Measurements from ENCODE around the gene REPIN1. TPM values are rescaled to one million over a fixed set of nuclear protein-coding genes. Genes with fewer than 3 reads are reported as not detected.

Gene REPIN1
- polyA plus RNA-seq, 1 experiment, result 28.4 TPM

GRCh38 chr7:150403376-150404171 is 35.0 kb downstream of the REPIN1 start:
- TF ChIP-seq, protein P1, sequence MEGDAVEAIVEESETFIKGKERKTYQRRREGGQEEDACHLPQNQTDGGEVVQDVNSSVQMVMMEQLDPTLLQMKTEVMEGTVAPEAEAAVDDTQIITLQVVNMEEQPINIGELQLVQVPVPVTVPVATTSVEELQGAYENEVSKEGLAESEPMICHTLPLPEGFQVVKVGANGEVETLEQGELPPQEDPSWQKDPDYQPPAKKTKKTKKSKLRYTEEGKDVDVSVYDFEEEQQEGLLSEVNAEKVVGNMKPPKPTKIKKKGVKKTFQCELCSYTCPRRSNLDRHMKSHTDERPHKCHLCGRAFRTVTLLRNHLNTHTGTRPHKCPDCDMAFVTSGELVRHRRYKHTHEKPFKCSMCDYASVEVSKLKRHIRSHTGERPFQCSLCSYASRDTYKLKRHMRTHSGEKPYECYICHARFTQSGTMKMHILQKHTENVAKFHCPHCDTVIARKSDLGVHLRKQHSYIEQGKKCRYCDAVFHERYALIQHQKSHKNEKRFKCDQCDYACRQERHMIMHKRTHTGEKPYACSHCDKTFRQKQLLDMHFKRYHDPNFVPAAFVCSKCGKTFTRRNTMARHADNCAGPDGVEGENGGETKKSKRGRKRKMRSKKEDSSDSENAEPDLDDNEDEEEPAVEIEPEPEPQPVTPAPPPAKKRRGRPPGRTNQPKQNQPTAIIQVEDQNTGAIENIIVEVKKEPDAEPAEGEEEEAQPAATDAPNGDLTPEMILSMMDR (IDR thresholded peaks at IDR 0.05; ENCODE audit: low read depth, low read length), result no peak
- DNase-seq (ENCODE audit: low read depth, low spot score), result no peak
- Histone ChIP-seq H3K9me3 (ENCODE audit: control insufficient read depth, insufficient read depth, low read length) (no peaks in the 10 kb centered on the region; the same call in 1 of the 2 replicates), H3K27ac (ENCODE audit: low read depth, low read length) (no peak overlapping the region), H3K4me3 (ENCODE audit: low read depth, low read length) (no peak overlapping the region), H3K27me3 (ENCODE audit: control insufficient read depth, insufficient read depth, low read length) (no peaks in the 10 kb centered on the region)
- ChIA-PET CTCF (interaction anchor here (0.8 to 2.5 kb wide), 4 partner anchors 12 to 564 kb away, joined by 3 to 9 read pairs (median 4); no protein-coding TSS in a partner anchor), POLR2A (no interaction called here)

GRCh38 chr7:150404172-150404804 is 35.7 kb downstream of the REPIN1 start:
- H3K4me3 ChIP-seq (ENCODE audit: low read depth, low read length), result peak overlapping the region; percentile 68
- no peak for DNase-seq (ENCODE audit: low read depth, low spot score)
- H3K27ac ChIP-seq (ENCODE audit: low read depth, low read length), result peak overlapping the region; percentile 73
- no peaks in the 10 kb centered on the region; the same call in 1 of the 2 replicates for H3K9me3 ChIP-seq (ENCODE audit: control insufficient read depth, insufficient read depth, low read length)
- POLR2A ChIA-PET, result interaction anchor here (0.6 to 1.7 kb wide), 3 partner anchors 15 to 58 kb away, joined by 3 read pairs; no protein-coding TSS in a partner anchor
- H3K27me3 ChIP-seq (ENCODE audit: control insufficient read depth, insufficient read depth, low read length), result no peaks in the 10 kb centered on the region
- CTCF ChIA-PET, result interaction anchor here (1.0 to 2.5 kb wide), 3 partner anchors 13 to 34 kb away, joined by 3 to 9 read pairs (median 5); no protein-coding TSS in a partner anchor
- TF ChIP-seq, protein P1 (IDR thresholded peaks at IDR 0.05; ENCODE audit: low read depth, low read length), result no peak

- DNase-seq (ENCODE audit: low read depth, low spot score), result peak; percentile 61
- TF ChIP-seq, protein P1 (IDR thresholded peaks at IDR 0.05; ENCODE audit: low read depth, low read length), result no peak; the same call in 1 of the 2 replicates
- POLR2A ChIA-PET, result interaction anchor here (0.6 to 1.7 kb wide), 5 partner anchors 16 to 65 kb away, joined by 3 to 7 read pairs (median 3); partner anchors contain the start of gene REPIN1
- no peaks in the 10 kb centered on the region; the same call in 1 of the 2 replicates for H3K9me3 ChIP-seq (ENCODE audit: control insufficient read depth, insufficient read depth, low read length)
- H3K4me3 ChIP-seq (ENCODE audit: low read depth, low read length), result peak overlapping the region; percentile 68
- H3K27ac ChIP-seq (ENCODE audit: low read depth, low read length), result peak overlapping the region; percentile 73
- H3K27me3 ChIP-seq (ENCODE audit: control insufficient read depth, insufficient read depth, low read length), result no peaks in the 10 kb centered on the region
- CTCF ChIA-PET, result interaction anchor here (0.8 to 2.5 kb wide), 6 partner anchors 13 to 56 kb away, joined by 3 to 9 read pairs (median 4); no protein-coding TSS in a partner anchor
Measured at GRCh38 chr7:150404805-150405583, 36.4 kb downstream of the REPIN1 start.

DNA sequence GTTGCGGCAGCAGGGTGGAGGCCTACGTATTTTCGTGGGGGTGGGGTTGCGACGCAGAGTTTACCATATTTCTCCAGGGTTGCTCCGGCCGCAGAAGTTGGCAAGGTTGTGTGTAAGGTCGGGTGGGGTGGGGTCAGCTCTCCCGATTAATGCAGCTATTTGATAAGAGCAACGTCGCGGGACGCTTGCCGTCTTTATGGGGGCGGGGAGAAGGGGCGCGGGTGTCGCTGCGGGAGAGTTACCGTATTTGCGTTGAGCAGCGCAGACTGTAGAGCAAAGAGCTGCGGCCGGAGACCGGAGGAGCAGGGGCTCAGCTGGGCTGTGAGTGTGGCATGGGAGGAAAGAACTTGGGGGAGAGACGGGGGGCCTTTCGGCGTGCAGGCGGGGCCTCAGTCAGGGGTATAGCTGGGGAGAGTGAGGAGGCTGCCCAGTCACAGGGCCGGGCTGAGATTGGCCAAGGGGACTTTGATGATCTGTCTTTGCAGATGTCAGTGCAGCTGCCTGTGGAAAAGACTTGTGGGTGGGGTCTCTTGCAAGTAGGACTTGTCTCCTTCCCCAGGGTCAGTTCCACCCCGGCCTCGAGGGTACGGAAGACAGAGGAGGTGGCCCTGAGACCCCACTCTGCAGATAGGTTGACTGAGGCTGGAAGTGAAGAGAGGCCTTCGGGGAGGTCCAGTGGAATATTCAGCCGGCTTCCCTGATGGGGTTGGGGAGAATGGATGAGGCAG is 37.1 kb downstream of the REPIN1 start:
- ChIA-PET POLR2A (interaction anchor here (0.9 to 1.7 kb wide), 3 partner anchors 17 to 66 kb away, joined by 3 to 7 read pairs (median 3); partner anchors contain the start of gene REPIN1), CTCF (interaction anchor here (0.8 to 2.5 kb wide), 6 partner anchors 14 to 56 kb away, joined by 3 to 9 read pairs (median 3); no protein-coding TSS in a partner anchor)
- no peaks in the 10 kb centered on the region for H3K27me3 ChIP-seq (ENCODE audit: control insufficient read depth, insufficient read depth, low read length)
- TF ChIP-seq, protein P1 (IDR thresholded peaks at IDR 0.05; ENCODE audit: low read depth, low read length), result no peak
- H3K9me3 ChIP-seq (ENCODE audit: control insufficient read depth, insufficient read depth, low read length), result no peaks in the 10 kb centered on the region; the same call in 1 of the 2 replicates
- peak overlapping the region; percentile 11 for H3K27ac ChIP-seq (ENCODE audit: low read depth, low read length)
- H3K4me3 ChIP-seq (ENCODE audit: low read depth, low read length), result peak overlapping the region; percentile 68
- DNase-seq (ENCODE audit: low read depth, low spot score), result no peak
